ENCODE data around the gene NAA38.

NAA38 gene

GRCh38 chr17:7856811-7857712 lies at the start of gene NAA38:
Gene NAA38 (minus strand): TSS chr17:7857559. CDS start chr17:7857463, 96 bp downstream.
- peak; percentile 100 for DNase-seq

- DNase-seq = no peak
These were observed 46.1 kb upstream of the NAA38 start for GRCh38 chr17:7903154-7904103.

- DNase-seq = peak; percentile 46
These were observed 40.4 kb upstream of the NAA38 start for GRCh38 chr17:7897773-7898172.

GRCh38 chr17:7897090-7897489 lies 39.7 kb upstream of the NAA38 start:
- no peak for DNase-seq

GRCh38 chr17:7894866-7895265 lies 37.5 kb upstream of the NAA38 start:
- DNase-seq = no peak

- no peak for DNase-seq
These were observed 36.9 kb upstream of the NAA38 start for GRCh38 chr17:7894226-7894625.

GRCh38 chr17:7893187-7893880 lies 36.0 kb upstream of the NAA38 start:
- no peak for DNase-seq

GRCh38 chr17:7889166-7889955 lies 32.0 kb upstream of the NAA38 start:
- DNase-seq = peak; percentile 95

GRCh38 chr17:7888184-7888920 lies 31.0 kb upstream of the NAA38 start, which contains the start of gene CHD3:
Gene CHD3 (plus strand): TSS chr17:7888789. CDS start chr17:7889001, 212 bp downstream.
- no peak for DNase-seq

- DNase-seq = peak; percentile 97
These were observed 30.3 kb upstream of the NAA38 start for GRCh38 chr17:7887482-7888183.

GRCh38 chr17:7887038-7887481 lies 29.7 kb upstream of the NAA38 start:
- no peak for DNase-seq

GRCh38 chr17:7886227-7887037 lies 29.1 kb upstream of the NAA38 start:
- DNase-seq = peak; percentile 39

- DNase-seq = peak; percentile 69
These were observed 28.2 kb upstream of the NAA38 start for GRCh38 chr17:7885367-7886226.

- DNase-seq = peak; percentile 14
These were observed 27.4 kb upstream of the NAA38 start for GRCh38 chr17:7884581-7885366.

- DNase-seq = peak; percentile 52
These were observed 26.5 kb upstream of the NAA38 start for GRCh38 chr17:7883781-7884386.

GRCh38 chr17:7882629-7883028 lies 25.3 kb upstream of the NAA38 start:
- DNase-seq = no peak

GRCh38 chr17:7882068-7882467 lies 24.7 kb upstream of the NAA38 start:
- no peak for DNase-seq
